Duodenal mucosa (tissue), 2 donors: ENCODE results near the gene GDI1.

Experiments used
- H3K27ac ChIP-seq: one replicate; pipeline ENCODE4 v1.7.0; 2013; ENCODE audit warnings: low read depth, low read length
- H3K27me3 ChIP-seq, 2 donors: one replicate each; pipeline ENCODE4 v1.7.0; 2013; ENCODE audit warnings: low read length in 2 of 2, control low read depth in 1 of 2; ENCODE audit not compliant: insufficient read depth in 2 of 2, control insufficient read depth in 1 of 2
- H3K36me3 ChIP-seq, 2 donors: one replicate each; pipeline ENCODE4 v1.7.0; 2013; ENCODE audit warnings: low read length in 2 of 2, control low read depth in 1 of 2; ENCODE audit not compliant: insufficient read depth in 2 of 2, control insufficient read depth in 1 of 2
- H3K4me1 ChIP-seq, 2 donors: one replicate each; pipeline ENCODE4 v1.7.0; 2013; ENCODE audit warnings: low read length in 2 of 2, control low read depth in 1 of 2; ENCODE audit not compliant: insufficient read depth in 2 of 2, control insufficient read depth in 1 of 2
- H3K4me3 ChIP-seq, 2 donors: one replicate each; pipeline ENCODE4 v1.7.0; 2013; ENCODE audit warnings: low read length in 2 of 2, low read depth in 1 of 2
- H3K9ac ChIP-seq, 2 donors: one replicate each; pipeline ENCODE4 v1.7.0; 2013; ENCODE audit warnings: low read length in 2 of 2, low read depth in 1 of 2
- H3K9me3 ChIP-seq, 2 donors: one replicate each; pipeline ENCODE4 v1.7.0; 2013; ENCODE audit warnings: low read length in 2 of 2, control low read depth in 1 of 2; ENCODE audit not compliant: control insufficient read depth in 1 of 2

GDI1 gene

DNA sequence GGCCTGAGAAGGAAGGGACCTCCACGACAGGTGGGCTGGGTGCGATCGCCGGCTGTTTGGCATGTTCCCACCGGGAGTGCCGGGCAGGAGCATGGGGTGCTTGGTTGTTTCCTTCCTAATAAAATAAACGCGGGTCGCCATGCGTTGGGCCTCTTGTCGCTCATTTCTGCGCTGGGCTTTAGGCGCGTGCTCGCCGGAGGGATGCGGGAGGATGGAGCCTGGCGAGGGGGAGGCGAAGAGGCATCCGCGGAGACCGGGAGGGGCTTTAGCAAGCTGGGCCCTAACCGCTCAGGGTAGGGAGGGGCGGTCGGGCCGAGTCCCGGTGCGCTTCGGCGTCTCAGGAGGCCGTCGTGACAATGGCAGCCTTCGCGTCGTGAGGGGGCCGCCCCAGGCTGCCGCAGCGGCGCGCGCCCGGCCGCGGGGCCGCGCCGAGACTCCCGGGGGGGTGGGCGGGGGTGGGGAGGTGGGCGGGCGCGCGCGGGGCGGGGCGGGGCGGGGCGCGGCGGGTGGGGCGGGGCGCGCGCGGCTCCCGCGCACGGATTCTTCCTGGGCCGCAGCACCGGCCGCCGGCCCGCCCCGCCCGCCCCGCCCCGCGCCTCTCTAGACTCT lies 476 bp upstream of the GDI1 start:
- Histone ChIP-seq H3K27ac (peak overlapping the region; percentile 56), H3K36me3 (peaks cover 12 to 42% of the 10 kb centered on the region in 2 donors), H3K9me3 (no peaks in the 10 kb centered on the region), H3K9ac (peak overlapping the region; percentile 18 to 33), H3K4me3 (peak overlapping the region; percentile 50 to 54), H3K4me1 (peaks cover 9 to 15% of the 10 kb centered on the region in 2 donors), H3K27me3 (no peaks in the 10 kb centered on the region)

DNA sequence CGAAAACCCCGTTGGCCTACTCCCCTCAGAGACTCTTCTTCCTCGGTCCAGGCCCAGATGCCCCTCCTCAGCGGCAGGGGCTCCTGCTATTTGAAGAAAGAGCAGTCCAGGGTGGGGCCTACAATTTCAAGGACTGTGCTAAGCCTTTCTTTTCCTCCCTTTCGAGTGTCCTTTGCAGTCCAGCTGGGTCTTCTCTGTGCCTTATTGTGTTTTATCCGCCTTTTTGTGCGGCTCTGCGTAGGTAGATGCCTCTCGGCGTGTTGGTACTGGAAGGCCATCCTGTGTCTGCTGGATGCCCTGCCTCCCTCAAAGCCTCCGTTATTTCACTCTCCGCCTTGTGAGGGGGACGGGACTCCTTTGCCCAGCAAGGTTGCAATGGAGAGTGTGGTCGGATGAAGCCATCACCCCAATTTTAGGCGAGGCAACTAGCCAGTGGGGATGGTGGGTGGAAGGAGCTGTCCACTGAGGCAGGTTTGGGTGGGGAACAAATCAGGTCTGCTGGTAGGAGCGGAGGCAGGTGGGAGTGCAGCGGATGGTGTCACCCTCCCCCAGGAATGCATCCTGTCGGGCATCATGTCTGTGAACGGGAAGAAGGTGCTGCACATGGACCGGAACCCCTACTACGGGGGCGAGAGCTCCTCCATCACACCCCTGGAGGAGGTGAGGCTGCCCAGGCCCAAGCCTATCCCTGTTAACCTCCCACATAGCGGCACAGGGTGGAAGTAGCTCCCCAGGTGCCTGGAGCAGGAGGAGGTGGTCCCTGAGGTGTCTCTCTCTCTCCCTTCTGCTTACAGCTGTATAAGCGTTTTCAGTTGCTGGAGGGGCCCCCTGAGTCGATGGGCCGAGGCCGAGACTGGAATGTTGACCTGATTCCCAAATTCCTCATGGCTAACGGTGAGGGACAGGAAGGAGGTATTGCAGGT lies 1.3 kb downstream of the GDI1 start:
- Histone ChIP-seq H3K27ac (no peak overlapping the region), H3K4me1 (peaks cover 9 to 15% of the 10 kb centered on the region in 2 donors), H3K9me3 (no peaks in the 10 kb centered on the region), H3K9ac (peak overlapping the region; percentile 15 to 51), H3K4me3 (peak overlapping the region; percentile 65 to 76), H3K36me3 (peaks cover 8 to 41% of the 10 kb centered on the region in 2 donors), H3K27me3 (no peaks in the 10 kb centered on the region)

GRCh38 chrX:154439841-154440240 lies 2.9 kb downstream of the GDI1 start:
- H3K4me3 ChIP-seq: no peak overlapping the region

GRCh38 chrX:154440623-154441357 lies 3.8 kb downstream of the GDI1 start:
- peaks cover 23 to 27% of the 10 kb centered on the region in 2 donors for H3K4me1 ChIP-seq
- H3K9ac ChIP-seq: no peak overlapping the region
- H3K4me3 ChIP-seq: no peak overlapping the region
- no peaks in the 10 kb centered on the region for H3K27me3 ChIP-seq
- peaks cover 8 to 18% of the 10 kb centered on the region in 2 donors for H3K36me3 ChIP-seq
- no peak overlapping the region for H3K27ac ChIP-seq
- H3K9me3 ChIP-seq: no peaks in the 10 kb centered on the region

More at GRCh38 chrX:154439841-154440240, 2.9 kb downstream of the GDI1 start:
- Histone ChIP-seq H3K9me3 (no peaks in the 10 kb centered on the region), H3K4me1 (peaks cover 18 to 19% of the 10 kb centered on the region in 2 donors), H3K27me3 (no peaks in the 10 kb centered on the region), H3K36me3 (peaks cover 8 to 27% of the 10 kb centered on the region in 2 donors), H3K9ac (no peak overlapping the region), H3K27ac (no peak overlapping the region)

DNA sequence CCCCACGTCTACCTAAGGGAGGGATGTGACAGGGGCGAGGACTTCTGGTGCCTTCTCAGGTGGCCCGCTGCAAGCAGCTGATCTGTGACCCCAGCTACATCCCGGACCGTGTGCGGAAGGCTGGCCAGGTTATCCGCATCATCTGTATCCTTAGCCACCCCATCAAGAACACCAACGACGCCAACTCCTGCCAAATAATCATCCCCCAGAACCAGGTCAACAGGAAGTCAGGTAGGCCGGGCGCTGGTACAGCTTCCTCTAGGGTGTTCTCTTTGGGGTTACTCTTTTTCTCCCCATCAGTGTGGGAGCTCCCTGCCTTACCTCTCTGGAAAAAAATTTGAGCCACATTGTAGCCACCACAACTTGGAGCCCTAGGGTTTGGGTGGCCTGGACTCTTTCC lies 4.6 kb downstream of the GDI1 start:
- Histone ChIP-seq H3K27me3 (no peaks in the 10 kb centered on the region), H3K27ac (no peak overlapping the region), H3K4me3 (no peak overlapping the region), H3K9ac (no peak overlapping the region), H3K36me3 (peaks cover 8 to 19% of the 10 kb centered on the region in 2 donors), H3K9me3 (no peaks in the 10 kb centered on the region), H3K4me1 (peaks cover 23 to 27% of the 10 kb centered on the region in 2 donors)

DNA sequence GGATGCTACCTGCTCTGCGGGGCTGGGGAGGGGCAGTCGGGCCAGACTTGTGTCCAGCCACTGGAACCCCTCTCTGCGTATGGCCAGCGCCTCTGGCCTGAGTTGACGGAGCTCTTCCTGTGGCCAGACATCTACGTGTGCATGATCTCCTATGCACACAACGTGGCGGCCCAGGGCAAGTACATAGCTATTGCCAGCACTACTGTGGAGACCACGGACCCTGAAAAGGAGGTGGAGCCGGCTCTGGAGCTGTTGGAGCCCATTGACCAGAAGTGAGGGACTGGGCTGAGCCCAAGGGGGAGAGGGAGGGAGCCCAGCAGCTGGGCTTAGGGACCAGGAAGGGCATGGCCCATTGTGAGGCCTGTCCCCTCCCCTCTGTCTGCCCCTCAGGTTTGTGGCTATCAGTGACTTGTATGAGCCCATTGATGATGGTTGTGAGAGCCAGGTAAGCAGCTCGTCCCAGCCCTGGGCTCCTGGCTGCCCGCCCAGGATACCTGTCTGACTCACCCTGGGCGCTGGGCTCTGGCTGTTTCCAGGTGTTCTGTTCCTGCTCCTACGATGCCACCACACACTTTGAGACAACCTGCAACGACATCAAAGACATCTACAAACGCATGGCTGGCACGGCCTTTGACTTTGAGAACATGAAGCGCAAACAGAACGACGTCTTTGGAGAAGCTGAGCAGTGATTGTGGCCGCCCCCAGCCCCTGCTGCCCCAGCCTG lies 5.2 kb downstream of the GDI1 start:
- Histone ChIP-seq H3K27ac (no peak overlapping the region), H3K4me3 (no peak overlapping the region), H3K4me1 (peaks cover 23 to 27% of the 10 kb centered on the region in 2 donors), H3K36me3 (peaks cover 8 to 23% of the 10 kb centered on the region in 2 donors), H3K9me3 (no peaks in the 10 kb centered on the region), H3K27me3 (no peaks in the 10 kb centered on the region), H3K9ac (no peak overlapping the region)

- Histone ChIP-seq H3K27me3 (no peaks in the 10 kb centered on the region), H3K36me3 (peaks cover 8 to 25% of the 10 kb centered on the region in 2 donors), H3K27ac (peak overlapping the region; percentile 56), H3K9me3 (no peaks in the 10 kb centered on the region), H3K4me1 (peaks cover 14 to 19% of the 10 kb centered on the region in 2 donors), H3K4me3 (peak overlapping the region; percentile 45 to 52), H3K9ac (peak overlapping the region; percentile 39 to 57)
Observed at GRCh38 chrX:154443479-154443910, 6.5 kb downstream of the GDI1 start.

GRCh38 chrX:154443992-154444754 lies 7.2 kb downstream of the GDI1 start, which contains the start of gene FAM50A:
FAM50A (plus strand) TSS chrX:154444141; CDS start chrX:154444236, 95 bp downstream.
- Histone ChIP-seq H3K27ac (peak within 1 kb of the TSS; percentile 56), H3K4me1 (peaks cover 13 to 14% of the 10 kb centered on the region in 2 donors), H3K9ac (peak within 1 kb of the TSS; percentile 65 to 76), H3K27me3 (no peaks in the 10 kb centered on the region), H3K36me3 (peaks cover 3 to 32% of the 10 kb centered on the region in 2 donors), H3K9me3 (no peaks in the 10 kb centered on the region), H3K4me3 (peak within 1 kb of the TSS; percentile 63 to 69)

- Histone ChIP-seq H3K4me3 (peak overlapping the region; percentile 63 to 69), H3K27ac (no peak overlapping the region), H3K36me3 (peaks cover 3 to 37% of the 10 kb centered on the region in 2 donors), H3K27me3 (no peaks in the 10 kb centered on the region), H3K9ac (peak overlapping the region; percentile 65 to 76), H3K4me1 (peaks cover 12 to 14% of the 10 kb centered on the region in 2 donors), H3K9me3 (no peaks in the 10 kb centered on the region)
Observed at GRCh38 chrX:154444755-154445246, 7.8 kb downstream of the GDI1 start.
